NCI-H524 (cell line): ENCODE data around the gene ANKRD40.
A peak's percentile ranks its signal among the peaks of the same experiment; 100 is the strongest.

Experiments used
- DNase-seq, 2 experiments: peaks; one replicate each; lab custom pipeline; 2025; lab: John Stamatoyannopoulos, UW

The ANKRD40 gene

GRCh38 chr17:50668838-50669581 lies 38.7 kb downstream of the ANKRD40 start:
- no peak for DNase-seq

- no peak for DNase-seq
Observed at GRCh38 chr17:50668025-50668837, 39.5 kb downstream of the ANKRD40 start.

GRCh38 chr17:50667259-50668024 lies 40.3 kb downstream of the ANKRD40 start:
- no peak for DNase-seq

GRCh38 chr17:50666316-50666715 lies 41.4 kb downstream of the ANKRD40 start:
- no peak for DNase-seq

- no peak for DNase-seq
Observed at GRCh38 chr17:50665838-50666237, 41.9 kb downstream of the ANKRD40 start.

GRCh38 chr17:50664788-50665458 lies 42.8 kb downstream of the ANKRD40 start:
- no peak for DNase-seq

- no peak for DNase-seq
Observed at GRCh38 chr17:50663812-50664374, 43.8 kb downstream of the ANKRD40 start.

- DNase-seq: no peak
Observed at GRCh38 chr17:50662632-50663225, 45.0 kb downstream of the ANKRD40 start.

GRCh38 chr17:50661795-50662391 lies 45.8 kb downstream of the ANKRD40 start:
- DNase-seq: peak; percentile 52 to 61

- DNase-seq: no peak
Observed at GRCh38 chr17:50661348-50661747, 46.4 kb downstream of the ANKRD40 start.

- DNase-seq: no peak
Observed at GRCh38 chr17:50660887-50661345, 46.8 kb downstream of the ANKRD40 start.

- no peak for DNase-seq
Observed at GRCh38 chr17:50660042-50660886, 47.5 kb downstream of the ANKRD40 start.

GRCh38 chr17:50659179-50659578 lies 48.5 kb downstream of the ANKRD40 start:
- DNase-seq: no peak

- no peak for DNase-seq
Observed at GRCh38 chr17:50658616-50659015, 49.1 kb downstream of the ANKRD40 start.

GRCh38 chr17:50657627-50658026 lies 50.1 kb downstream of the ANKRD40 start:
- no peak for DNase-seq

GRCh38 chr17:50657054-50657453 lies 50.7 kb downstream of the ANKRD40 start:
- DNase-seq: no peak

GRCh38 chr17:50656509-50656908 lies 51.2 kb downstream of the ANKRD40 start:
- no peak for DNase-seq

- DNase-seq: no peak
Observed at GRCh38 chr17:50653738-50654137, 54.0 kb downstream of the ANKRD40 start.

GRCh38 chr17:50651661-50652060 lies 56.1 kb downstream of the ANKRD40 start:
- no peak for DNase-seq
